ENCODE results near the gene C12orf50. TPM values are rescaled to one million over a fixed set of nuclear protein-coding genes. Genes with fewer than 3 reads are reported as not detected.

C12orf50 gene
- polyA plus RNA-seq, 1 experiment, result not detected

- H3K27me3 ChIP-seq (ENCODE audit: control insufficient read depth, insufficient read depth, low read length), result no peaks in the 10 kb centered on the region
- TF ChIP-seq CTCF (IDR thresholded peaks at IDR 0.05; ENCODE audit: insufficient read depth, low read depth, low read length), result peak; percentile 81
- ChIA-PET CTCF (no interaction called here), POLR2A (no interaction called here)
- peak; percentile 12 for DNase-seq (ENCODE audit: low read depth)
- H3K4me3 ChIP-seq (ENCODE audit: low read depth, low read length), result no peak overlapping the region
- no peaks in the 10 kb centered on the region for H3K36me3 ChIP-seq (ENCODE audit: control insufficient read depth, insufficient read depth, low read length)
These were observed 33.5 kb downstream of the C12orf50 start for GRCh38 chr12:87995581-87996178.

DNA sequence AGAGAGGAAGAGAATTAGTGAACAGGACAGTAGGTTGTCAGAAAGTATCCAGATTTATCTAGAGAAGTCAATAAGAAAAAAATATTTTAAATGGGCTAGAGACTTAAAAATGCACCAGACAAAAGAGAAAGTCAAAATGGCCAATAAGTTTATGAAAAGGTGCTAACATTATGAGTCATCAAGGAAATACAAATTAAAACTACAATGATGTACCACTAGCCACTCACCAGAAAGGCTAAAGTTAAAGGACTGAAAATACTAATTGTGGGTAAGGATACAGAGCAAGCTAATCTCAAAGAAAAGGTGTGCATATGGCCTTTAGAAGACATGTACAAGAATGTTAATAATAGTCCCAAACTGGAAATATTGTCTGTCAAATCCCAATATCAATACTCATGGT is 37.7 kb downstream of the C12orf50 start:
- no peaks in the 10 kb centered on the region for H3K27me3 ChIP-seq (ENCODE audit: control insufficient read depth, insufficient read depth, low read length)
- DNase-seq (ENCODE audit: low read depth), result no peak
- H3K4me3 ChIP-seq (ENCODE audit: low read depth, low read length), result no peak overlapping the region
- no peak for TF ChIP-seq CTCF (IDR thresholded peaks at IDR 0.05; ENCODE audit: insufficient read depth, low read depth, low read length)
- POLR2A ChIA-PET, result no interaction called here
- CTCF ChIA-PET, result no interaction called here
- no peaks in the 10 kb centered on the region for H3K36me3 ChIP-seq (ENCODE audit: control insufficient read depth, insufficient read depth, low read length)

DNA sequence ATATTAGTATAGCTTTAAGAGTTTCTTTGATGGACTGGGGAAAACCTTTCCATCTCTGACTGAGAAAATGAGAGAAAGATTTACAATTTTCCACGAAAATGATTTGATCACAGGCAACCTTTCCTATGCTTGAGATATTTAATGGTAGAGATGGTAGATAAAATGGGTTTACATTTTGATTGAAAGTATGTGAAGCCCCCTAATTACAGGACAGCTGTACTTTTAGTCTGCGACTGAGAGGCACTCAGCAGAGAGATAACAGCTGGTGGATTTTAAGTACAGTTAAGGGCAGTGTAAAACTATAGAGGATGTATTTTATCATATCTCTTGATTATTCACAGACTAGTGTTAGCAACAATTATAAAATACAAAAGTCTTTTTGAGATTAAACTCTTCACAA is 40.7 kb downstream of the C12orf50 start:
- Histone ChIP-seq H3K36me3 (ENCODE audit: control insufficient read depth, insufficient read depth, low read length) (no peaks in the 10 kb centered on the region), H3K27me3 (ENCODE audit: control insufficient read depth, insufficient read depth, low read length) (no peaks in the 10 kb centered on the region), H3K4me3 (ENCODE audit: low read depth, low read length) (no peak overlapping the region)
- ChIA-PET CTCF (no interaction called here), POLR2A (no interaction called here)
- no peak for DNase-seq (ENCODE audit: low read depth)
- TF ChIP-seq CTCF (IDR thresholded peaks at IDR 0.05; ENCODE audit: insufficient read depth, low read depth, low read length), result no peak

DNA sequence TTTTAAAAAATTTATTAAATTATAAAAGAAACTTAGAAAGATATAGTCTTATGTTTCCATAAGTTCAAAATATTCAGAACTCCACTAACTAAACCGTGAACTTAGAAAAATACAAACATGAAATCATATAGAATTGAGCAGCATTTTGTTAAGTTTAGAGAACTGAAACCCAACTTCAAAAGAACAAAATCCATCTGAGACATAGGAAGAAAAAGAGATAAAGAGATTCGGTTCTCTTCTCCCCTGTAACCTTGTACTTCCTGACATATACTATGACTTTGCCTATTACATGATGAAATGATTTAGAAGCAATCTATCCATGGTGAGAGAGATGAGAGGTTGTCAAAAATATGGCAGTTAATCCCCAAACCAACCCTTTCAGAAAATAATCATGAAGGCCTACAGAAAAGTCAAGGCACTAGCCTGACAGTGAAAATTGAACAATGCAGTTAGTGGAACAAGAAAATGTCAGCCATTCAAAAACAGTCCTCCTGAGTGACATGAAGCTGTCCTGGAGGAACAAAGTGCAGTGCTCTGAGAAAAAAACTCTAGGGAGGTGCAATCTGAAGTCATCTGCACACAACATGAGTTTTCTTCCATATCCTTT is 44.0 kb downstream of the C12orf50 start:
- DNase-seq (ENCODE audit: low read depth), result no peak
- H3K4me3 ChIP-seq (ENCODE audit: low read depth, low read length), result no peak overlapping the region
- H3K27me3 ChIP-seq (ENCODE audit: control insufficient read depth, insufficient read depth, low read length), result no peaks in the 10 kb centered on the region
- CTCF ChIA-PET, result no interaction called here
- TF ChIP-seq CTCF (IDR thresholded peaks at IDR 0.05; ENCODE audit: insufficient read depth, low read depth, low read length), result no peak
- no peaks in the 10 kb centered on the region for H3K36me3 ChIP-seq (ENCODE audit: control insufficient read depth, insufficient read depth, low read length)
- POLR2A ChIA-PET, result no interaction called here

DNA sequence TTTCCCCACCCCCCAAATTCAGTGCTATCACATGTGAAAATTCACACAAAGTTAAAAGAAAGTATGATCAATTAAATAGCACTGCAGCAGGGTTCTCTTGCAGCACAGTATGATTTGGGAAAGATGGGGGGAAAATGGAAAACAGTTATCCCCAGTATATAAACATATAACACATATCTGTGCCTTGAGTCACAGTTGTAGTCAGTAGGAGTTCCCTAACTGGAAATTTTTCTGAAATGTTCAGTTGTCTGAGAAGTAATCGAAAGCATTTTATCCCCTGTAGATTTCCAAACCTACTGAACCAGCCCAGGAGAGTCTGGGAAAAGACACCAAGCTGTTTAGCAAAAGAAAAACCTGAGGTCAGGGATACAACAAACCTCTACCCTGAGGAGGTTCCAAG is 47.0 kb downstream of the C12orf50 start:
- Histone ChIP-seq H3K4me3 (ENCODE audit: low read depth, low read length) (no peak overlapping the region), H3K27me3 (ENCODE audit: control insufficient read depth, insufficient read depth, low read length) (no peaks in the 10 kb centered on the region), H3K36me3 (ENCODE audit: control insufficient read depth, insufficient read depth, low read length) (no peaks in the 10 kb centered on the region)
- ChIA-PET POLR2A (no interaction called here), CTCF (no interaction called here)
- no peak for TF ChIP-seq CTCF (IDR thresholded peaks at IDR 0.05; ENCODE audit: insufficient read depth, low read depth, low read length)
- DNase-seq (ENCODE audit: low read depth), result no peak
